ENCODE data around the gene HAGHL. TPM values are rescaled to one million over a fixed set of nuclear protein-coding genes. Genes with fewer than 3 reads are reported as not detected.

The HAGHL gene
- total RNA-seq, 2 donors from 2014 or later: 2.6 to 13.0 TPM

- intact Hi-C loops (cut with DNase I): no loop called here
- Histone ChIP-seq H3K27me3 (peaks cover 9% of the 10 kb centered on the region), H3K9ac (ENCODE audit: low read depth in 2 of 2, low read length in 2 of 2) (no peak overlapping the region), H3K27ac (no peak overlapping the region), H3K4me3 (no peak overlapping the region), H3K36me3 (peaks cover 8% of the 10 kb centered on the region), H3K4me1 (peaks cover 13% of the 10 kb centered on the region), H3K9me3 (no peaks in the 10 kb centered on the region)
- no peak for TF ChIP-seq CTCF (IDR thresholded peaks at IDR 0.05)
- no peak for DNase-seq
Observed at GRCh38 chr16:730666-731509, 4.0 kb downstream of the HAGHL start.

GRCh38 chr16:732332-732731, 5.4 kb downstream of the HAGHL start:
- Histone ChIP-seq H3K4me3 (no peak overlapping the region), H3K9me3 (no peaks in the 10 kb centered on the region), H3K4me1 (peaks cover 10% of the 10 kb centered on the region), H3K36me3 (peaks cover 8% of the 10 kb centered on the region), H3K9ac (ENCODE audit: low read depth in 2 of 2, low read length in 2 of 2) (no peak overlapping the region), H3K27me3 (peaks cover 6% of the 10 kb centered on the region), H3K27ac (no peak overlapping the region)
- intact Hi-C loops (cut with DNase I): no loop called here
- DNase-seq: no peak
- TF ChIP-seq CTCF (IDR thresholded peaks at IDR 0.05): no peak

DNA sequence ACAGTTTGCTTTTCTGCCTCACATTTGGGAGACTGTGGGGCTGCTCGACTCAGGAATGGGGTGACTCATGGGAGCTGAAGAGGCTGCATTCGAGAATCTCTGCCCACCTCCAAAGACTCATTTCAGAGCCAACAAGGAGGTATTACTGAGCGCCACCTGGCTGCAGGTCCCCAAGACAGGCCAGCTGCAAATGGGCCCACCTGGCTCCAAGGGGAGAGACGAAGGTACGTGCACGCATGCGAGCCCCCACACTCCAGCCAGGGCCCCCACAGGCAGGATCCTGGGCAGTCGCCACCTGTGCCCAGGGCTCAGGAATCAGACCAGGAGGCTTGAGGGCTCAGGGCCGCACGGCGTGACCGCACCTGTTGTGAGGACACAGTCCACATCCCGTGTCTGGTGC, 6.0 kb downstream of the HAGHL start:
- no peak for TF ChIP-seq CTCF (IDR thresholded peaks at IDR 0.05)
- DNase-seq: no peak
- Histone ChIP-seq H3K4me3 (no peak overlapping the region), H3K36me3 (peaks cover 8% of the 10 kb centered on the region), H3K4me1 (peaks cover 4% of the 10 kb centered on the region), H3K27me3 (no peaks in the 10 kb centered on the region), H3K27ac (no peak overlapping the region), H3K9me3 (no peaks in the 10 kb centered on the region), H3K9ac (ENCODE audit: low read depth in 2 of 2, low read length in 2 of 2) (no peak overlapping the region)
- intact Hi-C loops (cut with DNase I): no loop called here

GRCh38 chr16:733382-734207, 6.7 kb downstream of the HAGHL start:
- intact Hi-C loops (cut with DNase I): no loop called here
- Histone ChIP-seq H3K4me1 (peaks cover under 1% of the 10 kb centered on the region), H3K9me3 (no peaks in the 10 kb centered on the region), H3K9ac (ENCODE audit: low read depth in 2 of 2, low read length in 2 of 2) (no peak overlapping the region), H3K36me3 (peaks cover 8% of the 10 kb centered on the region), H3K4me3 (no peak overlapping the region), H3K27ac (no peak overlapping the region), H3K27me3 (no peaks in the 10 kb centered on the region)
- no peak for DNase-seq
- TF ChIP-seq CTCF (IDR thresholded peaks at IDR 0.05): peak; percentile 30

- H3K4me3 ChIP-seq: no peak overlapping the region
- no peak overlapping the region for H3K9ac ChIP-seq (ENCODE audit: low read depth in 2 of 2, low read length in 2 of 2)
- no peak overlapping the region for H3K27ac ChIP-seq
- intact Hi-C loops (cut with DNase I): no loop called here
- no peak for DNase-seq
- TF ChIP-seq CTCF (IDR thresholded peaks at IDR 0.05): no peak
- H3K9me3 ChIP-seq: no peaks in the 10 kb centered on the region
- no peaks in the 10 kb centered on the region for H3K27me3 ChIP-seq
- no peaks in the 10 kb centered on the region for H3K4me1 ChIP-seq
- peaks cover 8% of the 10 kb centered on the region for H3K36me3 ChIP-seq
Observed at GRCh38 chr16:734208-734980, 7.5 kb downstream of the HAGHL start.
